ENCODE data around the gene VOPP1. TPM values are rescaled to one million over a fixed set of nuclear protein-coding genes. Genes with fewer than 3 reads are reported as not detected.
"Not testable (repeated sequence)": the region's sequence is repeated elsewhere in the genome, so short reads cannot be mapped to it uniquely, and the experiment has no call there.

The VOPP1 gene
- total RNA-seq, 1 experiment from 2014 or later: 13.3 TPM

DNA sequence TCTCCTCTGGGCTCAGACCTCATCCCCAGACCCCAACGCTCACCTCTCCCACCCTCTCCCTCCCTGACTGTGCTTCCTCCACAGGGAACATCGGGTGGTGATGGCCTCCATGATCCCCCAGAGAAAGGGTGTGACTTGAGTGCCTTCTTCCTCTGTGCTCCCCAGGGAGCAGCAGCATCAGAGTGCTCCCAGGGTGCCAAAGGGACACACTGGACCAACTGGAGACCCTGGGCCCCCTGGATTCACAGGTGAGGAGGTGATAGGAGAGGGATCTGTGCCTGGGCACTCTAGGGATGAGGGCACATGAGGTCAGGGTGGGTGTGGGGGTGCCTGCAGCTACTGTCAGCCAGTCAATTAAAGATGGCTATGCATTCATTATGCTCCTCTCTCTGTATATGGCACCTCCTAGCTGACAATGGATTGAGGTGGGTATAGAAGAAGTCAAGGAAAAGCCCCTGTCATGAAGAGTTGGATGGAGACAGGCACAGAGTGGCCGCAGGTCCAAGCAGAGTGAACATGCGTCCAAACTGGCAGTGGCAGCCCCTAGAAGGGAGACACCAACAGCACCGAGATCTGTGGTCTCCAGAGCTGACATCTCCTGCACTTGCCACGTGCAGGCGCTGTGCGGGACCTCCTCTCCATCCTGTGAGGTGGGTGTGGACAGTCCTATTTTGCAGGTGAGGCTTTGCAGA lies 15.5 kb upstream of the VOPP1 start:
- no peak for DNase-seq (ENCODE audit: extremely low read depth, low read depth)

DNA sequence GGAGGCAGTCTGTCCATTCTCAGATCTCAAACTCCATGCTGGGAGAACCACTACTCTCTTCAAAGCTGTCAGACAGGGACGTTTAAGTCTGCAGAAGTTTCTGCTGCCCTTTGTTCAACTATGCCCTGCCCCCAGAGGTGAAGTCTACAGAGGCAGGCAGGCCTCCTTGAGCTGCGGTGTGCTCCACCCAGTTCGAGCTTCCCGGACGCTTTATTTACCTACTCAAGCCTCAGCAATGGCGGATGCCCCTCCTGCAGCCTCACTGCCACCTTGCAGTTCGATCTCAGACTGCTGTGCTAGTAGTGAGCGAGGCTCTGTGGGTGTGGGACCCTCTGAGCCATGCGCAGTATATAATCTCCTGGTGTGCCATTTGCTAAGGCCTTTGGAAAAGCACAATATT lies 10.4 kb upstream of the VOPP1 start:
- not testable (repeated sequence) for DNase-seq (ENCODE audit: extremely low read depth, low read depth)

DNA sequence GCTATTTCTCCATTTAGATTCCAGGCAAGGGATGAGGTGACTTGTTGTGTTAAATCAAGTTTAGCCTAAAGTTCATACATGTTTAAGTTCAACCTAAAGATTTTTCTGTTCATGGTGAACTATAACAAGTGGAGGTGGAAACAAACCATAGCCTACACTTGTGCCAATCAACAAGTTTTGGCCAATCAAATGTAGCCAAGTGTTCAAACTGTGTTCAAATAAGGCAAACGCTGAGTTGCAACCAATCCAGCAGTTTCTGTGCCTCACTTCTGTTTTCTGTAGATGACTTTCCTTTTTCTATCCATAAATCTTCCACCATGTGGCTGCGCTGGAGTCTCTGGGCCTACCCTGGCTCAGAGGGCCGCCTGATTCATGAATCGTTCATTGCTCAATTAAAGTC lies 4.5 kb upstream of the VOPP1 start:
- no peak for DNase-seq (ENCODE audit: extremely low read depth, low read depth)

GRCh38 chr7:55575733-55576132 lies 3.4 kb upstream of the VOPP1 start:
- no peak for DNase-seq (ENCODE audit: extremely low read depth, low read depth)

GRCh38 chr7:55575098-55575497 lies 2.8 kb upstream of the VOPP1 start:
- DNase-seq (ENCODE audit: extremely low read depth, low read depth): no peak

GRCh38 chr7:55574051-55574717 lies 1.9 kb upstream of the VOPP1 start:
- no peak for DNase-seq (ENCODE audit: extremely low read depth, low read depth)

DNA sequence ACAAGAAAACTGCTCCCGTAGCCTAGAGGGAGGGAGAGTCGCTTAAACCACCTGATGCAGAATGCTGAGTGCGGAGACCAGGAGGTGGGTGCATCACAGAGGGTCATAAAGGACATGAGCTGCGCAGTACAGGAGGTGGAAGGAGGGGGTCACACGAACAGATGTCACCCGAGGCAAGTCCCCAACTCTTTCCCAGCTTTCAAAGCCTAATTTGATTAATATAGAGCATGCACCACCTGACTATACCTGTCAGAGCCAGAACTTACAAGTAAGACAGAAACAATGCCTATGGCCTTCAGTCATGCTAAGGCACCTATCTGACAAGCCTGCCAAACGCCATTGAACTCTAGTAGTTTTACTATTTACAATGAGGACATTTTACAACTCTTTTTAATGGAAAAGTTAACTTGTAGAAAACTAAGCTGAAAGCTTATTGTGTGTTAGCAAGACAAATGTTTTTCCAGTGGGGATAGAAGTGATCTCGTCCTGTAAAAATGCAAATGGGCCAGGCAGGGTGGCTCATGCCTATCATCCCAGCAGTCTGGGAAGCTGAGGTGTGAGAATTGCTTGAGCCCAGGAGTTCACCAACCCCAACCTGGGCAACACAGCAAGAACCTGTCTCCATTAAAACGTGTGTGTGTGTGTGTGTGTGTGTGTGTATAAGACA lies 1.1 kb upstream of the VOPP1 start:
- DNase-seq (ENCODE audit: extremely low read depth, low read depth): no peak

GRCh38 chr7:55571511-55572377 lies 558 bp downstream of the VOPP1 start:
- DNase-seq (ENCODE audit: extremely low read depth, low read depth): no peak

DNA sequence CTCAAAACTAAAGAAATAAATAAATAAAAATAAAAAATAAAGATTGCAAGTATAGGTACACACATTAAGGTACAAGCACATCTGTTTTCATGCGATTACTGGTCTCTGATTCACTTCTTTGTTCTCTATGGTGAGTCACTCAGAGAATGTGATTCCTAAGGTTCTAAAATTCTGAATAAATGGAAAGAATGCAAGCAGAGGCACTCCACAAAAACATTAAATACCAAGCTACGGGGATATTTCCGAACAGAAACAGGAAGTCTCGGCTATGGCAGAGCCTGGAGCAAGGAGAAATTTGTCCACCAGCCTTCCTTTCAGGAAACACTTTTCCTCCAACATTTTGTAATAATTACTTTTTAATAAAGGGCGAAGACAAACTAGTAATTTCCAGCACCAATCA lies 1.4 kb downstream of the VOPP1 start:
- DNase-seq (ENCODE audit: extremely low read depth, low read depth): no peak

DNA sequence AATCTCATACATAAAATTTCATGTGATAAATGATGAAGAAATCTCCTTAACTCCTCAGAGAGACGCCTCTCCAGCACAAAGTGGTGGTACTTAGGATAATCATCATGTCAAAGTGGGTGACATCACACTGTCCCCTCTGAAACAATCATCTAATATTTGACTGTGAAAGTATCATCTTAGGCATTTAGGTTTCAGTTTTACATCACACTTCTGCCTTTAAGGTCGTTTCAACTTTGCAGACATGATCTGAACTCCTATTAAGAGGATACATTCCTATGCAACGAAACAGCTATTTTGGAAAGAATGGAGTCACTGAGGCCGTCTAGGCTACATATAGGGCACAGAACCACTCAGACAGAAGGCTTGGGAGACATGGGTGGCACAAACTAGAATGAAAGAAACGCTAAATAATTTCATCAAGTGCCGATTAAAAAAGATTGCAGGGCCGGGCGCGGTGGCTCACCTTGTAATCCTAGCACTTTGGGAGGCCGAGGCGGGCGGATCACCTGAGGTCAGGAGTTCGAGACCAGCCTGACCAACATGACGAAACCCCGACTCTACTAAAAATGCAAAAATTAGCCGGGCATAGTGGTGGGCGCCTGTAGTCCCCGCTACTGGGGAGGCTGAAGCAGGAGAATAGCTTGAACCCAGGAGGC lies 2.0 kb downstream of the VOPP1 start:
- no peak for DNase-seq (ENCODE audit: extremely low read depth, low read depth)

GRCh38 chr7:55569797-55570196 lies 2.5 kb downstream of the VOPP1 start:
- no peak for DNase-seq (ENCODE audit: extremely low read depth, low read depth)

DNA sequence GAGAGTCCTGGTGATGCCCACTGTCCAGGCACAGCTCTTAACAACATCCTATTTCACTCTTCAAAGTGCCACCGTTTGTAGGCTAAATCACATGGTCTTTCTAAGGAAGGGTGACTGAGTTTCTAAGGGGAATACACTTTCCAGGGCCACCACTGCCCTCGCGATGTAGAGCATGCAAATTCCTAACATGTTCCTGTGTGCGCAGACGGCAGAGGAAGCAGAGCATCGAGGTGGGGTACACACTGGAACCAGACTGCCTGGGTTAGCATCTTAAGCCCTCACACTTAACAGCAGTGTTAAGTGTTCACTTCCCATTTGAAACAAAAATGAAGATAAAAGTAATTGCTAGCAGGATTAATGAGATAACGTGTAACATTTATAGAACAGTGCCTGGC lies 3.0 kb downstream of the VOPP1 start:
- no peak for DNase-seq (ENCODE audit: extremely low read depth, low read depth)

DNA sequence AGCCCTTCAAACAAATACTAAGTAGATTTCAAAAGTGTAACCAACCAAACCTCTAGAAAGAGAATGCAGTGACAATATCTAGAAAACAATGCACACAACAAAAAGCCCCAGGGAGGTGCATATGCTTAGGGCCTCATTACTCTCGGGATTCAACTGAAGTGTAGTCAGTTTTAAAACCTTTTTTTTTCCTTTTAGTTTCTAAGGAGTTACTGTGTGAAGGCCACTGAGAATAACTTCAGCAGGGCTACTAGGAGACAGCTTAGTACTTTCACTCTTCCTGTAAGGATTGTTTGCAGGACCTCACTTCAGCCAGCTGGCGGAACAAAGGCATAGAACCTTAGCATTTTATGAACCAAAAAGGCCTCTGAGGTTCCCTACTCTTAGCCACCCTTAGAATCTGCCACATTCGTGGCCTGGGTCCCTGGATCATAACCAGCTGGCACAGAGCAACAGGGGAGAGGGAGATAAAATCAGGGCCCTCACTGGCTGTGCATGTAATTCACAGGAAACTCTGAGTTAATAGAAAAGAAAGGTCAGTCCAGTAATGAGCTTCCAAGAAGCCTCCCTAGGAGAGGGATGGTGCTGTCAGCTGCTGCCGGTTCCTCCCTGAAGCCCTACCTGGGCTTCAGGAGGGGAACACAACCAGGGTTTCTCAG lies 3.6 kb downstream of the VOPP1 start:
- no peak for DNase-seq (ENCODE audit: extremely low read depth, low read depth)

- no peak for DNase-seq (ENCODE audit: extremely low read depth, low read depth)
These were observed 4.7 kb downstream of the VOPP1 start for GRCh38 chr7:55567571-55567970.

DNA sequence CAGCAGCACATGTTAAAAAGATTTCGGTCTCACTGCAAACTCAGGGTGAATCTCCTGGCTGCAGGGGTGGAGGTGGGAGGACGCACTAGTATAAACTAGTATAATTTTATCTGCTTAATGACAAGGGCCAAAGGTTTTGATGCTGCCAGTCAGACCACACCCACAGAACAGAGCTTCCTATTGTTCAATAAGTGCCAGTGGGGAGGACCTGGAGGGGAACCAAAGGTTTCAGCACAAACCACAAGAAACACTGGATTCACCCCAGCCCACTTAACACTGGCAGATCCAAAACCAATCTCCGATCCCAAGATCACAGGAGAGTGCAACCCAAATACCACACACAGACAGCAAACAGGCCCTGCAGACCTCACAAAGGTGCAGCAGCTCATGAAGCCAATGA lies 6.6 kb downstream of the VOPP1 start:
- DNase-seq (ENCODE audit: extremely low read depth, low read depth): no peak

- no peak for DNase-seq (ENCODE audit: extremely low read depth, low read depth)
These were observed 8.5 kb downstream of the VOPP1 start for GRCh38 chr7:55563596-55564325.

- no peak for DNase-seq (ENCODE audit: extremely low read depth, low read depth)
These were observed 10.6 kb downstream of the VOPP1 start for GRCh38 chr7:55561690-55562089.

- DNase-seq (ENCODE audit: extremely low read depth, low read depth): no peak
These were observed 13.1 kb downstream of the VOPP1 start for GRCh38 chr7:55558962-55559920.
